BLaER1 (cell line): Measurements from ENCODE around the gene ARPC5L.
A peak's percentile ranks its signal among the peaks of the same experiment; 100 is the strongest.

Source experiments
- H3K27ac ChIP-seq: shearing (Covaris generic); formaldehyde crosslinking; 2 replicates; pipeline ENCODE4 v1.8.1; 2022
- H3K27me3 ChIP-seq: shearing (Covaris generic); formaldehyde crosslinking; 2 replicates; pipeline ENCODE4 v1.8.1; 2022
- H3K36me3 ChIP-seq: shearing (Covaris generic); formaldehyde crosslinking; 2 replicates; pipeline ENCODE4 v1.8.1; 2022
- H3K4me1 ChIP-seq: shearing (Covaris generic); formaldehyde crosslinking; 2 replicates; pipeline ENCODE4 v1.8.1; 2022
- H3K4me2 ChIP-seq: shearing (Covaris generic); formaldehyde crosslinking; 2 replicates; pipeline ENCODE4 v1.8.1; 2022
- H3K4me3 ChIP-seq: shearing (Covaris generic); formaldehyde crosslinking; 2 replicates; pipeline ENCODE4 v1.8.1; 2022
- H3K9ac ChIP-seq: shearing (Covaris generic); formaldehyde crosslinking; 2 replicates; pipeline ENCODE4 v1.8.1; 2022
- H3K9me3 ChIP-seq: shearing (Covaris generic); formaldehyde crosslinking; 2 replicates; pipeline ENCODE4 v1.8.1; 2022
- H4K20me1 ChIP-seq: shearing (Covaris generic); formaldehyde crosslinking; 2 replicates; pipeline ENCODE4 v1.8.1; 2022
- Cebpa-rat ChIP-seq: shearing (Covaris generic); IDR thresholded peaks from 2 replicates; pipeline ENCODE4 v1.8.1; 2022

ARPC5L gene

GRCh38 chr9:124853605-124854143 lies 8.3 kb upstream of the ARPC5L start:
- H3K27me3 ChIP-seq: no peaks in the 10 kb centered on the region
- H3K4me2 ChIP-seq: peak overlapping the region; percentile 91
- H3K4me3 ChIP-seq: peak overlapping the region; percentile 56; the same call in 1 of the 2 replicates
- H3K36me3 ChIP-seq: peaks cover 27% of the 10 kb centered on the region
- H3K9me3 ChIP-seq: no peaks in the 10 kb centered on the region
- no peak overlapping the region for H3K27ac ChIP-seq
- peaks cover 27% of the 10 kb centered on the region for H3K4me1 ChIP-seq
- peak overlapping the region; percentile 48; the same call in 1 of the 2 replicates for H3K9ac ChIP-seq
- H4K20me1 ChIP-seq: peaks cover 45% of the 10 kb centered on the region
- no peak for TF ChIP-seq Cebpa-rat

- H3K9me3 ChIP-seq: no peaks in the 10 kb centered on the region
- H3K27me3 ChIP-seq: no peaks in the 10 kb centered on the region
- H3K36me3 ChIP-seq: peaks cover 32% of the 10 kb centered on the region
- H3K4me2 ChIP-seq: no peak overlapping the region
- no peak overlapping the region for H3K9ac ChIP-seq
- no peak for TF ChIP-seq Cebpa-rat
- no peak overlapping the region for H3K4me3 ChIP-seq
- no peak overlapping the region for H3K27ac ChIP-seq
- peaks cover 32% of the 10 kb centered on the region for H3K4me1 ChIP-seq
- peaks cover 50% of the 10 kb centered on the region for H4K20me1 ChIP-seq
Measured at GRCh38 chr9:124854161-124854560, 7.8 kb upstream of the ARPC5L start.

GRCh38 chr9:124854822-124855221 lies 7.1 kb upstream of the ARPC5L start:
- H4K20me1 ChIP-seq: peaks cover 57% of the 10 kb centered on the region

GRCh38 chr9:124855566-124855943 lies 6.4 kb upstream of the ARPC5L start:
- Histone ChIP-seq H3K27me3 (no peaks in the 10 kb centered on the region), H3K36me3 (peaks cover 46% of the 10 kb centered on the region), H4K20me1 (peaks cover 64% of the 10 kb centered on the region), H3K4me3 (no peak overlapping the region), H3K9ac (no peak overlapping the region), H3K4me2 (no peak overlapping the region), H3K27ac (no peak overlapping the region), H3K9me3 (no peaks in the 10 kb centered on the region), H3K4me1 (peaks cover 46% of the 10 kb centered on the region)
- no peak for TF ChIP-seq Cebpa-rat

More at GRCh38 chr9:124854822-124855221, 7.1 kb upstream of the ARPC5L start:
- peaks cover 39% of the 10 kb centered on the region for H3K36me3 ChIP-seq
- H3K4me3 ChIP-seq: no peak overlapping the region
- H3K9me3 ChIP-seq: no peaks in the 10 kb centered on the region
- no peak overlapping the region for H3K4me2 ChIP-seq
- no peak for TF ChIP-seq Cebpa-rat
- peaks cover 39% of the 10 kb centered on the region for H3K4me1 ChIP-seq
- no peak overlapping the region for H3K9ac ChIP-seq
- H3K27me3 ChIP-seq: no peaks in the 10 kb centered on the region
- H3K27ac ChIP-seq: no peak overlapping the region

- Histone ChIP-seq H3K4me2 (no peak overlapping the region), H3K36me3 (peaks cover 52% of the 10 kb centered on the region), H3K9me3 (no peaks in the 10 kb centered on the region), H3K27me3 (no peaks in the 10 kb centered on the region), H3K27ac (no peak overlapping the region), H3K9ac (no peak overlapping the region), H4K20me1 (peaks cover 70% of the 10 kb centered on the region), H3K4me1 (peaks cover 45% of the 10 kb centered on the region), H3K4me3 (no peak overlapping the region)
- no peak for TF ChIP-seq Cebpa-rat
Measured at GRCh38 chr9:124855944-124856765, 5.8 kb upstream of the ARPC5L start.

- peaks cover 75% of the 10 kb centered on the region for H4K20me1 ChIP-seq
- H3K36me3 ChIP-seq: peaks cover 53% of the 10 kb centered on the region
- no peak for TF ChIP-seq Cebpa-rat
Measured at GRCh38 chr9:124857533-124858162, 4.3 kb upstream of the ARPC5L start.

GRCh38 chr9:124858330-124859046 lies 3.4 kb upstream of the ARPC5L start:
- peak overlapping the region; percentile 11; the same call in 1 of the 2 replicates for H3K9ac ChIP-seq
- peaks cover 75% of the 10 kb centered on the region for H4K20me1 ChIP-seq
- H3K4me3 ChIP-seq: no peak overlapping the region
- no peaks in the 10 kb centered on the region for H3K9me3 ChIP-seq
- peak overlapping the region; percentile 85; the same call in 1 of the 2 replicates for H3K4me2 ChIP-seq
- H3K36me3 ChIP-seq: peaks cover 53% of the 10 kb centered on the region
- no peak overlapping the region for H3K27ac ChIP-seq
- no peaks in the 10 kb centered on the region for H3K27me3 ChIP-seq
- H3K4me1 ChIP-seq: peaks cover 39% of the 10 kb centered on the region
- TF ChIP-seq Cebpa-rat: no peak

More at GRCh38 chr9:124857533-124858162, 4.3 kb upstream of the ARPC5L start:
- Histone ChIP-seq H3K9ac (no peak overlapping the region), H3K27ac (no peak overlapping the region), H3K27me3 (no peaks in the 10 kb centered on the region), H3K9me3 (no peaks in the 10 kb centered on the region), H3K4me1 (peaks cover 34% of the 10 kb centered on the region), H3K4me3 (no peak overlapping the region), H3K4me2 (no peak overlapping the region)

- peaks cover 53% of the 10 kb centered on the region for H3K36me3 ChIP-seq
- peaks cover 40% of the 10 kb centered on the region for H3K4me1 ChIP-seq
- H3K4me3 ChIP-seq: peak overlapping the region; percentile 98
- peak overlapping the region; percentile 100 for H3K9ac ChIP-seq
- peak overlapping the region; percentile 85 for H3K4me2 ChIP-seq
- no peaks in the 10 kb centered on the region for H3K9me3 ChIP-seq
- H3K27ac ChIP-seq: peak overlapping the region; percentile 99
- no peaks in the 10 kb centered on the region for H3K27me3 ChIP-seq
- H4K20me1 ChIP-seq: peaks cover 67% of the 10 kb centered on the region
- no peak for TF ChIP-seq Cebpa-rat
Measured at GRCh38 chr9:124859803-124860581, 1.9 kb upstream of the ARPC5L start.
